Measurements from ENCODE around the gene SIPA1L3.

DNA sequence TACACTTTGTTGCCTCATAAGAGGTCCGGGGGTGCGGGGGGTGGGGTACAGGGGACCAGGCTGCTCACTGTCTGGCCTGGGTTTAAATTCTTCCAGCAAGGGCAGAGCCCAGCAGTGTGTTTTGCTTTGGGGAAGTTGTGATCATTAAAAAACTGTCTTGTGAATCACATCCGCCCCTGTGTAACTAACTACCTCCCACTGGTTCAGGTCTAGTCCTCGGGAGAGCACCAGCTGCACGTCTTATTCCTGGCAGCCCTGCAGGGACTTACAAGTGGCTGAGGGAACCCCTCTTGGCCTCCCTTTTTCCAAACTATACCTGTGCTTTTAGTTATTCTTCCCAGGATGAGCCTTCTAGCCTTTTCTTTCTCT, 127.5 kb downstream of the SIPA1L3 start:
- TF ChIP-seq CEBPB (IDR thresholded peaks at IDR 0.05) (no peak), RAD21 (IDR thresholded peaks at IDR 0.05; ENCODE audit: low read depth) (no peak), CREB1 (IDR thresholded peaks at IDR 0.05; ENCODE audit: low read depth) (no peak), TAF1 (IDR thresholded peaks at IDR 0.05; ENCODE audit: low read depth) (no peak), YY1 (IDR thresholded peaks at IDR 0.05; ENCODE audit: low read depth) (no peak), EP300 (IDR thresholded peaks at IDR 0.05; ENCODE audit: borderline replicate concordance) (no peak), FOXM1 (IDR thresholded peaks at IDR 0.05; ENCODE audit: borderline replicate concordance, low read depth) (no peak), TEAD4 (IDR thresholded peaks at IDR 0.05) (no peak), EGR1 (IDR thresholded peaks at IDR 0.05) (no peak), ZBTB7A (IDR thresholded peaks at IDR 0.05; ENCODE audit: low read depth) (no peak), NFIC (IDR thresholded peaks at IDR 0.05) (no peak), TCF12 (IDR thresholded peaks at IDR 0.05; ENCODE audit: low read depth) (no peak)
- TF ChIP-seq, protein P1, sequence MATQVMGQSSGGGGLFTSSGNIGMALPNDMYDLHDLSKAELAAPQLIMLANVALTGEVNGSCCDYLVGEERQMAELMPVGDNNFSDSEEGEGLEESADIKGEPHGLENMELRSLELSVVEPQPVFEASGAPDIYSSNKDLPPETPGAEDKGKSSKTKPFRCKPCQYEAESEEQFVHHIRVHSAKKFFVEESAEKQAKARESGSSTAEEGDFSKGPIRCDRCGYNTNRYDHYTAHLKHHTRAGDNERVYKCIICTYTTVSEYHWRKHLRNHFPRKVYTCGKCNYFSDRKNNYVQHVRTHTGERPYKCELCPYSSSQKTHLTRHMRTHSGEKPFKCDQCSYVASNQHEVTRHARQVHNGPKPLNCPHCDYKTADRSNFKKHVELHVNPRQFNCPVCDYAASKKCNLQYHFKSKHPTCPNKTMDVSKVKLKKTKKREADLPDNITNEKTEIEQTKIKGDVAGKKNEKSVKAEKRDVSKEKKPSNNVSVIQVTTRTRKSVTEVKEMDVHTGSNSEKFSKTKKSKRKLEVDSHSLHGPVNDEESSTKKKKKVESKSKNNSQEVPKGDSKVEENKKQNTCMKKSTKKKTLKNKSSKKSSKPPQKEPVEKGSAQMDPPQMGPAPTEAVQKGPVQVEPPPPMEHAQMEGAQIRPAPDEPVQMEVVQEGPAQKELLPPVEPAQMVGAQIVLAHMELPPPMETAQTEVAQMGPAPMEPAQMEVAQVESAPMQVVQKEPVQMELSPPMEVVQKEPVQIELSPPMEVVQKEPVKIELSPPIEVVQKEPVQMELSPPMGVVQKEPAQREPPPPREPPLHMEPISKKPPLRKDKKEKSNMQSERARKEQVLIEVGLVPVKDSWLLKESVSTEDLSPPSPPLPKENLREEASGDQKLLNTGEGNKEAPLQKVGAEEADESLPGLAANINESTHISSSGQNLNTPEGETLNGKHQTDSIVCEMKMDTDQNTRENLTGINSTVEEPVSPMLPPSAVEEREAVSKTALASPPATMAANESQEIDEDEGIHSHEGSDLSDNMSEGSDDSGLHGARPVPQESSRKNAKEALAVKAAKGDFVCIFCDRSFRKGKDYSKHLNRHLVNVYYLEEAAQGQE (IDR thresholded peaks at IDR 0.05; ENCODE audit: low read depth) = no peak
- TF ChIP-seq, protein P2, sequence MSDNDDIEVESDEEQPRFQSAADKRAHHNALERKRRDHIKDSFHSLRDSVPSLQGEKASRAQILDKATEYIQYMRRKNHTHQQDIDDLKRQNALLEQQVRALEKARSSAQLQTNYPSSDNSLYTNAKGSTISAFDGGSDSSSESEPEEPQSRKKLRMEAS (IDR thresholded peaks at IDR 0.05) = no peak

Data from Ishikawa (cell line).